GM23338 (cell line): ENCODE data around the gene SGCD.

Experiments used
- CREB1 ChIP-seq: fragments of 250-450 bp; sonication (Bioruptor Pico); IDR thresholded peaks from 2 replicates; pipeline ENCODE4 v1.5.0; 2020; ENCODE audit warnings: low read depth, mild to moderate bottlenecking, moderate library complexity
- EZH2 ChIP-seq: fragments of 200-600 bp; sonication (generic); IDR thresholded peaks from one replicate; pipeline ENCODE4 v1.8.0; 2017; ENCODE audit warnings: antibody characterized with exemption, mild to moderate bottlenecking, low read depth; ENCODE audit not compliant: unreplicated experiment
- NANOG ChIP-seq: IDR thresholded peaks from 2 replicates; pipeline ENCODE4 v1.6.1; 2016; ENCODE audit warnings: antibody characterized with exemption, borderline replicate concordance
- REST ChIP-seq: IDR thresholded peaks from one replicate; pipeline ENCODE4 v1.6.1; 2018; ENCODE audit warnings: antibody characterized with exemption; ENCODE audit not compliant: unreplicated experiment
- TF ChIP-seq, protein P1 (sequence below), 2 experiments: fragments of 200-600 bp in 1 of 2; sonication (generic) in 1 of 2; conservative IDR thresholded peaks; 2 replicates each; pipeline versions ENCODE4 v1.5.1 to v1.6.1; 2016 to 2017; ENCODE audit warnings: antibody characterized with exemption in 2 of 2, low read depth in 2 of 2, mild to moderate bottlenecking in 2 of 2, moderate library complexity in 1 of 2
- TF ChIP-seq, protein P2 (sequence below): IDR thresholded peaks from 2 replicates; pipeline ENCODE4 v1.6.1; 2016; ENCODE audit warnings: antibody characterized with exemption

- TF ChIP-seq, protein P1, sequence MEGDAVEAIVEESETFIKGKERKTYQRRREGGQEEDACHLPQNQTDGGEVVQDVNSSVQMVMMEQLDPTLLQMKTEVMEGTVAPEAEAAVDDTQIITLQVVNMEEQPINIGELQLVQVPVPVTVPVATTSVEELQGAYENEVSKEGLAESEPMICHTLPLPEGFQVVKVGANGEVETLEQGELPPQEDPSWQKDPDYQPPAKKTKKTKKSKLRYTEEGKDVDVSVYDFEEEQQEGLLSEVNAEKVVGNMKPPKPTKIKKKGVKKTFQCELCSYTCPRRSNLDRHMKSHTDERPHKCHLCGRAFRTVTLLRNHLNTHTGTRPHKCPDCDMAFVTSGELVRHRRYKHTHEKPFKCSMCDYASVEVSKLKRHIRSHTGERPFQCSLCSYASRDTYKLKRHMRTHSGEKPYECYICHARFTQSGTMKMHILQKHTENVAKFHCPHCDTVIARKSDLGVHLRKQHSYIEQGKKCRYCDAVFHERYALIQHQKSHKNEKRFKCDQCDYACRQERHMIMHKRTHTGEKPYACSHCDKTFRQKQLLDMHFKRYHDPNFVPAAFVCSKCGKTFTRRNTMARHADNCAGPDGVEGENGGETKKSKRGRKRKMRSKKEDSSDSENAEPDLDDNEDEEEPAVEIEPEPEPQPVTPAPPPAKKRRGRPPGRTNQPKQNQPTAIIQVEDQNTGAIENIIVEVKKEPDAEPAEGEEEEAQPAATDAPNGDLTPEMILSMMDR (conservative IDR thresholded peaks at IDR 0.05; ENCODE audit: low read depth in 2 of 2), result no peak
- TF ChIP-seq, protein P2, sequence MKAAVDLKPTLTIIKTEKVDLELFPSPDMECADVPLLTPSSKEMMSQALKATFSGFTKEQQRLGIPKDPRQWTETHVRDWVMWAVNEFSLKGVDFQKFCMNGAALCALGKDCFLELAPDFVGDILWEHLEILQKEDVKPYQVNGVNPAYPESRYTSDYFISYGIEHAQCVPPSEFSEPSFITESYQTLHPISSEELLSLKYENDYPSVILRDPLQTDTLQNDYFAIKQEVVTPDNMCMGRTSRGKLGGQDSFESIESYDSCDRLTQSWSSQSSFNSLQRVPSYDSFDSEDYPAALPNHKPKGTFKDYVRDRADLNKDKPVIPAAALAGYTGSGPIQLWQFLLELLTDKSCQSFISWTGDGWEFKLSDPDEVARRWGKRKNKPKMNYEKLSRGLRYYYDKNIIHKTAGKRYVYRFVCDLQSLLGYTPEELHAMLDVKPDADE, result no peak
- TF ChIP-seq CREB1 (CRISPR knock-in tag) (no peak), REST (no peak), EZH2 (no peak), NANOG (no peak)
Observed at GRCh38 chr5:156617426-156617825, 290.5 kb downstream of the SGCD start.
